ENCODE measurements around the gene TTI1. TPM values are rescaled to one million over a fixed set of nuclear protein-coding genes. Genes with fewer than 3 reads are reported as not detected.

The TTI1 gene
- total and polyA plus RNA-seq, 3 donors from 2014 or later = 24.1 to 30.5 (median 26.0) TPM

- no peak for DNase-seq
- H3K27me3 ChIP-seq = no peaks in the 10 kb centered on the region
- no peaks in the 10 kb centered on the region for H3K9me3 ChIP-seq
- H3K4me1 ChIP-seq = no peaks in the 10 kb centered on the region
- H3K4me3 ChIP-seq = no peak overlapping the region
- no peak for TF ChIP-seq CTCF (IDR thresholded peaks at IDR 0.05)
- TF ChIP-seq POLR2A (IDR thresholded peaks at IDR 0.05) = no peak
- intact Hi-C loops (cut with DNase I; ENCODE audit: low total_unique reads) = no loop called here
- H3K27ac ChIP-seq = no peak overlapping the region
- 85 to 100% methylated on average over 5 to 10 of the region's 11 CpGs for WGBS, 2 donors
- H3K36me3 ChIP-seq (ENCODE audit: low read depth, missing control alignments) = no peaks in the 10 kb centered on the region
These were observed 88.7 kb downstream of the TTI1 start for GRCh38 chr20:37944456-37944981.

GRCh38 chr20:37943501-37944455, 89.5 kb downstream of the TTI1 start:
- DNase-seq = no peak
- H3K36me3 ChIP-seq (ENCODE audit: low read depth, missing control alignments) = no peaks in the 10 kb centered on the region
- WGBS, 2 donors = 84 to 88% methylated on average over 43 to 47 of the region's 47 CpGs
- no peaks in the 10 kb centered on the region for H3K9me3 ChIP-seq
- TF ChIP-seq CTCF (IDR thresholded peaks at IDR 0.05) (no peak), POLR2A (IDR thresholded peaks at IDR 0.05) (no peak)
- H3K4me1 ChIP-seq = no peaks in the 10 kb centered on the region
- intact Hi-C loops (cut with DNase I; ENCODE audit: low total_unique reads) = no loop called here
- H3K4me3 ChIP-seq = no peak overlapping the region
- H3K27ac ChIP-seq = no peak overlapping the region
- H3K27me3 ChIP-seq = no peaks in the 10 kb centered on the region

- no peaks in the 10 kb centered on the region for H3K27me3 ChIP-seq
- H3K27ac ChIP-seq = no peak overlapping the region
- no peaks in the 10 kb centered on the region for H3K9me3 ChIP-seq
- TF ChIP-seq CTCF (IDR thresholded peaks at IDR 0.05) (no peak), POLR2A (IDR thresholded peaks at IDR 0.05) (no peak)
- WGBS, 2 donors = 83 to 85% methylated on average over 12 of the region's 12 CpGs
- H3K4me3 ChIP-seq = no peak overlapping the region
- H3K4me1 ChIP-seq = no peaks in the 10 kb centered on the region
- no peaks in the 10 kb centered on the region for H3K36me3 ChIP-seq (ENCODE audit: low read depth, missing control alignments)
- intact Hi-C loops (cut with DNase I; ENCODE audit: low total_unique reads) = no loop called here
- DNase-seq = no peak
These were observed 90.2 kb downstream of the TTI1 start for GRCh38 chr20:37943033-37943432.

- no peak for TF ChIP-seq CTCF (IDR thresholded peaks at IDR 0.05)
- TF ChIP-seq POLR2A (IDR thresholded peaks at IDR 0.05) = no peak
- WGBS, 2 donors = 85 to 89% methylated on average over 6 of the region's 6 CpGs
- H3K27ac ChIP-seq = no peak overlapping the region
- H3K4me3 ChIP-seq = no peak overlapping the region
- H3K27me3 ChIP-seq = no peaks in the 10 kb centered on the region
- intact Hi-C loops (cut with DNase I; ENCODE audit: low total_unique reads) = no loop called here
- H3K36me3 ChIP-seq (ENCODE audit: low read depth, missing control alignments) = no peaks in the 10 kb centered on the region
- no peaks in the 10 kb centered on the region for H3K4me1 ChIP-seq
- H3K9me3 ChIP-seq = no peaks in the 10 kb centered on the region
- no peak for DNase-seq
These were observed 91.3 kb downstream of the TTI1 start for GRCh38 chr20:37941992-37942391.
